OCI-LY1 (cell line): ENCODE measurements around the gene TTYH3.

Experiments
- EZH2 ChIP-seq: fragments of 200-600 bp; sonication (generic), shearing (Covaris generic); IDR thresholded peaks from 2 replicates; pipeline ENCODE4 v1.8.0; 2017; ENCODE audit warnings: borderline replicate concordance, mixed run types, mild to moderate bottlenecking, antibody characterized with exemption, low read length, moderate library complexity, mixed read lengths
- TF ChIP-seq, protein P1 (sequence below): fragments of 200-600 bp; sonication (generic), shearing (Covaris generic); IDR thresholded peaks from 2 replicates; pipeline ENCODE4 v1.5.1; 2017; ENCODE audit warnings: mild to moderate bottlenecking, antibody characterized with exemption, low read length, moderate library complexity, mixed read lengths

DNA sequence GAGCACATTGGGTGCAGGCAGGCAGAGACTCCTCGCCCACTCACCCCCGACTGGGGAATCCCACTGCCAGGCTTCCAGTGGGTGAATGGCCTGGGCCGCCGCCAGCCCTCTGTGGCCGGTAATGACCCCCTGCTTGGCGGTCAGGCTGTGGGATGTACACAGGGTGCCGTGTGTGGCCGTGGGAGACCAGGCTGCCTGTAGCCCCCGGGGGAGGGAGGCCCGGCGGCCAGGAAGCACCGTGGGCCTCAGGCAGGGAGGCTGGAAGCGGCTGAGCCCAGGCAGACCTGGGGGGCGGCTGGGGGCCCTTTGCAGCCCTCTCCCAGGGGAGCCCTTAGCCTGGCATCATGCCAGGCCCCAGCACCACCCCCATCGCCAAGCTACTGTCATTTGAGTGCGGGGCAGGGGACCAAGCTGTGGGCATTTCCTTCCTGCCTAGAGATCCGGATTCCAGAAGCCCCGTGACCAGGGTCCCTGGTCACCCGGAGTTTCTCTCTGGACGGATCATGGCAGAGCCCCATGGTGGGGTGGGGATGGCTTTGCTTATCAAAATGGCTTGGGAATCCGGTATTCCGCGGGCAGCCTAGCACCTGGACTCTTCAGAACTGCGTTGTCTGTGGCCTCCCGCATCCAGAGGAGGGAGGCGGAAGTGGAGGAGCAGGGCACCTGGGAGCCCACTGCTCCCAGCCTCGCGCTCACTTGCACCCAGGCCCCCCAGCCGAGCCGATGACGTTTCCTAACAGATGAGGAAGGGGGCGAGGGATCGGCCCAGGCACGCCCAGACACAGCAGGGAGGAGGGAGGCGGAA lies 1.1 kb downstream of the TTYH3 start:
- TF ChIP-seq, protein P1, sequence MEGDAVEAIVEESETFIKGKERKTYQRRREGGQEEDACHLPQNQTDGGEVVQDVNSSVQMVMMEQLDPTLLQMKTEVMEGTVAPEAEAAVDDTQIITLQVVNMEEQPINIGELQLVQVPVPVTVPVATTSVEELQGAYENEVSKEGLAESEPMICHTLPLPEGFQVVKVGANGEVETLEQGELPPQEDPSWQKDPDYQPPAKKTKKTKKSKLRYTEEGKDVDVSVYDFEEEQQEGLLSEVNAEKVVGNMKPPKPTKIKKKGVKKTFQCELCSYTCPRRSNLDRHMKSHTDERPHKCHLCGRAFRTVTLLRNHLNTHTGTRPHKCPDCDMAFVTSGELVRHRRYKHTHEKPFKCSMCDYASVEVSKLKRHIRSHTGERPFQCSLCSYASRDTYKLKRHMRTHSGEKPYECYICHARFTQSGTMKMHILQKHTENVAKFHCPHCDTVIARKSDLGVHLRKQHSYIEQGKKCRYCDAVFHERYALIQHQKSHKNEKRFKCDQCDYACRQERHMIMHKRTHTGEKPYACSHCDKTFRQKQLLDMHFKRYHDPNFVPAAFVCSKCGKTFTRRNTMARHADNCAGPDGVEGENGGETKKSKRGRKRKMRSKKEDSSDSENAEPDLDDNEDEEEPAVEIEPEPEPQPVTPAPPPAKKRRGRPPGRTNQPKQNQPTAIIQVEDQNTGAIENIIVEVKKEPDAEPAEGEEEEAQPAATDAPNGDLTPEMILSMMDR: no peak
- no peak for TF ChIP-seq EZH2
